GM19468 (cell line): ENCODE data around the gene NPAS2.

Experiments
- ATAC-seq: cut with Tn5 transposase; IDR thresholded peaks from one replicate; pipeline ENCODE4 v1.9.1; 2021; ENCODE audit warnings: mild to moderate bottlenecking, moderate library complexity, moderate number of reproducible peaks; ENCODE audit not compliant: unreplicated experiment; ENCODE audit errors: extremely low read depth

The NPAS2 gene

GRCh38 chr2:101001691-101002561 lies 182.0 kb downstream of the NPAS2 start, which contains the start of gene RPL31:
TSS of gene RPL31 (plus strand) at chr2:101002289. CDS start at chr2:101002702, 413 bp downstream.
- ATAC-seq: peak; percentile 60

GRCh38 chr2:101002562-101003277 lies 182.8 kb downstream of the NPAS2 start:
- ATAC-seq: no peak

GRCh38 chr2:101003278-101003775 lies 183.4 kb downstream of the NPAS2 start:
- no peak for ATAC-seq

GRCh38 chr2:101004620-101005325 lies 184.8 kb downstream of the NPAS2 start:
- no peak for ATAC-seq

- no peak for ATAC-seq
Observed at GRCh38 chr2:101006065-101006715, 186.3 kb downstream of the NPAS2 start.

GRCh38 chr2:101007415-101008345 lies 187.7 kb downstream of the NPAS2 start:
- no peak for ATAC-seq

GRCh38 chr2:101011152-101011551 lies 191.2 kb downstream of the NPAS2 start:
- no peak for ATAC-seq

- ATAC-seq: peak; percentile 66
Observed at GRCh38 chr2:101012054-101012705, 192.2 kb downstream of the NPAS2 start.

GRCh38 chr2:101012706-101013181 lies 192.8 kb downstream of the NPAS2 start:
- no peak for ATAC-seq

GRCh38 chr2:101014264-101014857 lies 194.4 kb downstream of the NPAS2 start:
- no peak for ATAC-seq

- no peak for ATAC-seq
Observed at GRCh38 chr2:101017371-101017770, 197.4 kb downstream of the NPAS2 start.

GRCh38 chr2:101018934-101019333 lies 199.0 kb downstream of the NPAS2 start:
- no peak for ATAC-seq

GRCh38 chr2:101022221-101022620 lies 202.3 kb downstream of the NPAS2 start:
- no peak for ATAC-seq

- ATAC-seq: no peak
Observed at GRCh38 chr2:101023327-101024107, 203.6 kb downstream of the NPAS2 start.

- ATAC-seq: no peak
Observed at GRCh38 chr2:101025561-101025960, 205.6 kb downstream of the NPAS2 start.

- ATAC-seq: no peak
Observed at GRCh38 chr2:101026253-101026701, 206.3 kb downstream of the NPAS2 start.

- no peak for ATAC-seq
Observed at GRCh38 chr2:101026923-101027469, 207.1 kb downstream of the NPAS2 start.
